Peyer's patch (tissue), 4 donors: ENCODE results near the gene TOP1. TPM values are rescaled to one million over a fixed set of nuclear protein-coding genes. Genes with fewer than 3 reads are reported as not detected.

Source experiments
- DNase-seq, 3 donors: peaks; one replicate each; pipeline ENCODE4 v3.0.0-alpha.2; 2017 to 2019
- H3K27ac ChIP-seq, 4 donors: fragments of 200-600 bp; sonication (generic); one replicate each; pipeline ENCODE4 v1.5.1; 2016 to 2019
- H3K27me3 ChIP-seq, 2 donors: fragments of 200-600 bp; sonication (generic); one replicate each; pipeline ENCODE4 v1.5.1; 2019
- H3K36me3 ChIP-seq, 3 donors: fragments of 200-600 bp; sonication (generic); one replicate each; pipeline ENCODE4 v1.5.1; 2016 to 2019
- H3K4me1 ChIP-seq, 4 donors: fragments of 200-600 bp; sonication (generic); one replicate each; pipeline ENCODE4 v1.5.1; 2016 to 2019
- H3K4me3 ChIP-seq, 4 donors: fragments of 200-600 bp; sonication (generic); 1 replicate in 3 of 4; 2 replicates in 1 of 4; pipeline ENCODE4 v1.5.1; 2016 to 2019; ENCODE audit warnings: mild to moderate bottlenecking in 1 of 4
- H3K9me3 ChIP-seq, 4 donors: fragments of 200-600 bp; sonication (generic); one replicate each; pipeline ENCODE4 v1.5.1; 2016 to 2019; ENCODE audit warnings: mild to moderate bottlenecking in 1 of 4
- POLR2A ChIP-seq, 2 donors: fragments of 450-650 bp; IDR thresholded peaks; one replicate each; pipeline ENCODE4 v1.5.1; 2017; ENCODE audit warnings: antibody characterized with exemption in 2 of 2, mild to moderate bottlenecking in 2 of 2, moderate library complexity in 2 of 2
- total RNA-seq, 4 donors: library from RNA; depleted of rRNA; stranded (reverse); fragments of >200 nt; gene quantifications; one replicate each; pipeline ENCODE4 v1.1.0, GENCODE V29; 2016
- TF ChIP-seq, protein P1 (sequence below), 6 experiments: fragments of 450-650 bp in 4 of 6; fragments of 200-600 bp in 2 of 6; sonication (generic) in 1 of 6; IDR thresholded peaks; one replicate each; pipeline ENCODE4 v1.5.1; 2017 to 2019; ENCODE audit warnings: antibody characterized with exemption in 6 of 6, mild to moderate bottlenecking in 3 of 6, moderate library complexity in 1 of 6

Gene TOP1
- total RNA-seq, 4 donors from 2014 or later = 34.4 to 72.6 (median 39.8) TPM

DNA sequence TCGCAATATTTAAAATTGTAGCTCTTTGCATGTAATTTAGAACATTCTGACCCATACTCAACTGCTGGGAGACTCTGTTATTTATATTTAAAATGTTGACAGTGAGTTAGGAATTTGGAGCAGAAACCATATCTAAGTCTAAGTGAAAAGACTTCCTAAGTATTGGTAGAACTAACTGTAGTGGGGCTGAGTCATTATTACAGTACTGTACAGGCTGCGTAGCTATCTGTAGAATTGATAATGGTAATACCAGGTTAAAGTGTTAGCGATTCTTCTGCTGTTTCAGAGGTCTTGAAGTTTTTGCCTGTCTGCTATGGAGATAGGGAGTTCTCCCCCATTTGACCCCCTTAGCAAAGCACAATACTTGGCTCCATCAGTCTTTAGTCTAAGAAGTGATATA is 3.6 kb downstream of the TOP1 start:
- Histone ChIP-seq H3K4me1 (peaks cover 0 to 55% (median 4%) of the 10 kb centered on the region in 4 donors), H3K27me3 (no peaks in the 10 kb centered on the region), H3K4me3 (peak overlapping the region in 1 of 4 donors; percentile 91), H3K9me3 (no peaks in the 10 kb centered on the region), H3K36me3 (no peaks in the 10 kb centered on the region), H3K27ac (no peak overlapping the region)
- no peak for TF ChIP-seq POLR2A (IDR thresholded peaks at IDR 0.05)
- TF ChIP-seq, protein P1, sequence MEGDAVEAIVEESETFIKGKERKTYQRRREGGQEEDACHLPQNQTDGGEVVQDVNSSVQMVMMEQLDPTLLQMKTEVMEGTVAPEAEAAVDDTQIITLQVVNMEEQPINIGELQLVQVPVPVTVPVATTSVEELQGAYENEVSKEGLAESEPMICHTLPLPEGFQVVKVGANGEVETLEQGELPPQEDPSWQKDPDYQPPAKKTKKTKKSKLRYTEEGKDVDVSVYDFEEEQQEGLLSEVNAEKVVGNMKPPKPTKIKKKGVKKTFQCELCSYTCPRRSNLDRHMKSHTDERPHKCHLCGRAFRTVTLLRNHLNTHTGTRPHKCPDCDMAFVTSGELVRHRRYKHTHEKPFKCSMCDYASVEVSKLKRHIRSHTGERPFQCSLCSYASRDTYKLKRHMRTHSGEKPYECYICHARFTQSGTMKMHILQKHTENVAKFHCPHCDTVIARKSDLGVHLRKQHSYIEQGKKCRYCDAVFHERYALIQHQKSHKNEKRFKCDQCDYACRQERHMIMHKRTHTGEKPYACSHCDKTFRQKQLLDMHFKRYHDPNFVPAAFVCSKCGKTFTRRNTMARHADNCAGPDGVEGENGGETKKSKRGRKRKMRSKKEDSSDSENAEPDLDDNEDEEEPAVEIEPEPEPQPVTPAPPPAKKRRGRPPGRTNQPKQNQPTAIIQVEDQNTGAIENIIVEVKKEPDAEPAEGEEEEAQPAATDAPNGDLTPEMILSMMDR (IDR thresholded peaks at IDR 0.05) = no peak
- no peak for DNase-seq

DNA sequence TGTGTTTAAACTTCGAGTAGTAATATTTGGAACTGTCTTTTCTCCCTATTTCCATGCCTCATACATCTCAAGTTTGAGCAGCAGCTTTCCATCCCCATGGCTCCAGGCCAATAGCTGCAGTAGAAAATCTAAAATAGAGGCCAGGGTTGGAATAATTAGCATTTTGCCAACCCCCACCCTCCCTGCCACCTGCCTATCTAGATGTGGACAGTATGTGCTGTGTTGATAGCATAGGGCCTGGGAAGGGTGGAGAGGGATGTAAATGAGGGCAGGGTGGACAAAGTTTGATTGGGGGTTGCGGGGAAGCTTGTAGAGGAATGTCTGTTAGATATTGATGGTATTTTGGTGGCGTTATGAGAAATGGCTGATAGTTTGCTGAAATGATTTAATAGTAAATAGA is 5.6 kb downstream of the TOP1 start:
- no peak overlapping the region for H3K27ac ChIP-seq
- H3K9me3 ChIP-seq = no peaks in the 10 kb centered on the region
- no peaks in the 10 kb centered on the region for H3K36me3 ChIP-seq
- H3K27me3 ChIP-seq = no peaks in the 10 kb centered on the region
- TF ChIP-seq, protein P1 (IDR thresholded peaks at IDR 0.05) = no peak
- TF ChIP-seq POLR2A (IDR thresholded peaks at IDR 0.05) = no peak
- H3K4me1 ChIP-seq = peaks cover 0 to 60% (median 3%) of the 10 kb centered on the region in 4 donors
- DNase-seq = no peak
- H3K4me3 ChIP-seq = no peak overlapping the region

DNA sequence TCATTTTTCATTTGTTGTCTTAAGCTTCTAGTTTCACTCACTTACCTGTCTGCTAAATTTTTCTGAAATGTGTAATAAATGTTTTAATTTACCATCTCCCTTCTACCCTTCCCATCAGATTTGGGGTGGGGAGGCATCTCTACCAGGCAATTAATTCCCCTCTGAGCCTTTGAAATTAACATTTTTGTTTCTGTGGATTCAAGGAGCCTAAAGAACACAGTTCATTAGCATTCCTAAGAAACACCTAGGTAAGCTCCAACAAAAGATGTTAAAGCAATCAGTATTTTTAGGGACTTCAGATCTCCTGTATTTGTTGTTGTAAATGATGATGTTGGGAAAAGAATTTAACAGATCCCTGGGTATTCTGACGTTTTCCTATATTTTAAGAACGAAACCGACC is 6.6 kb downstream of the TOP1 start:
- Histone ChIP-seq H3K4me1 (peaks cover 0 to 66% (median 3%) of the 10 kb centered on the region in 4 donors), H3K36me3 (no peaks in the 10 kb centered on the region)

DNA sequence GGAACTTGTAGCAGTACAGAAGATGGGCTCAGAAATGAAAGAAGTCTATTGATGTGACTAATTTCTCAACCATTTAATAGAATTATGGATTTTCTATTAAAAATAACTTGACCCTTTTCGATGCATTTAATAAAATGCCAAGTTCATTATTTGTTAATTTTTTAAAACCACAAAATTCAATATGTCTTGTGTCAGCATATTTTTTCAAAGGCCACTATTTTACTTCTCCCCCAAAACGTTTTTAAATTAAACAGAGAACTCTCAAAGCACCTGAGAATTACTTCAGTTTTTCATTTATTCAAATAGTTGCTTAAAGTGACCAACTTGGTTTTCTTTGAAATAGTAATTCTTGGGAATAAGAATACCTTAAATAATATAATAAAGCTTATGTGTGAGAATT is 8.6 kb downstream of the TOP1 start:
- TF ChIP-seq, protein P1 (IDR thresholded peaks at IDR 0.05) = no peak
- no peak for TF ChIP-seq POLR2A (IDR thresholded peaks at IDR 0.05)
- DNase-seq = no peak
- no peaks in the 10 kb centered on the region for H3K9me3 ChIP-seq
- H3K36me3 ChIP-seq = no peaks in the 10 kb centered on the region
- peaks cover 0 to 50% (median 0%) of the 10 kb centered on the region in 4 donors for H3K4me1 ChIP-seq
- no peaks in the 10 kb centered on the region for H3K27me3 ChIP-seq
- H3K27ac ChIP-seq = no peak overlapping the region
- no peak overlapping the region for H3K4me3 ChIP-seq

More for the DNA sequence above, 6.6 kb downstream of the TOP1 start:
- Histone ChIP-seq H3K27ac (no peak overlapping the region), H3K27me3 (no peaks in the 10 kb centered on the region), H3K4me3 (no peak overlapping the region), H3K9me3 (no peaks in the 10 kb centered on the region)
- TF ChIP-seq, protein P1 (IDR thresholded peaks at IDR 0.05) = no peak
- no peak for TF ChIP-seq POLR2A (IDR thresholded peaks at IDR 0.05)
- no peak for DNase-seq

DNA sequence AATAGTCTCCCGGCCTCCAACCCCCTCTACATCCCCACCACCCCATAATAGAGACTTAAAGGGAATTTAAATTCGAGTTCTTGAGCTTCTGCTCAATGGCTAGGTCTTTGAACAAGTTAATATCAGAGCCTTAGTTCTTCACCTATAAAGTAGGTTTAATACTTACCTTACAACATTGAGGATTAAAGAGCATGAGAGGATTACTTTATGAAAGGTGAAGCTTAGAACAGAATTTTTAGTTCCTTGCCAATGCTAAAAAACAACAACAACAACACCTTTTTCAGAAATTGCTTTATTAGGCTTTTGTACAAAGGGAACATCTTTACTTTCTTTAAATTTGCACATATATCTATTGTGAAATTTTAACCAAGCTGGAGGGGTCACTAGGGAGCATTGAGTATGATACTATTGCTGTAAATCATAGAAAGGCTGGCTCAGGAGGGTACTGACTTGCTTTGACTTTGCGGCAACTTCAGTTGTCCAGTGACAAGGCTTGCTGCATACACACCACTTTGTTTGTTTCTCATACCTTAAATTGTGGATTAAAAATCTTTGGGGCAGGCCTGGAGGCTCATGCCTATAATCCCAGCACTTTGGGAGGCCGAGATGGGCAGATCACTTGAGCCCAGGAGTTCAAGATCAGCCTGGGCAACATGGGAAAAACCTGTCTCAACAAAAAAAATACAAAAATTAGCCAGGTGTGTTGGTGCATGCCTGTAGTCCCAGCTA is 9.7 kb downstream of the TOP1 start:
- H3K4me1 ChIP-seq = peaks cover 0 to 41% (median 0%) of the 10 kb centered on the region in 4 donors
- TF ChIP-seq, protein P1 (IDR thresholded peaks at IDR 0.05) = no peak
- TF ChIP-seq POLR2A (IDR thresholded peaks at IDR 0.05) = no peak
- peak overlapping the region in 2 of 4 donors; percentile 65 to 71 for H3K27ac ChIP-seq
- H3K36me3 ChIP-seq = no peaks in the 10 kb centered on the region
- no peak for DNase-seq
- H3K27me3 ChIP-seq = no peaks in the 10 kb centered on the region
- H3K4me3 ChIP-seq = no peak overlapping the region
- no peaks in the 10 kb centered on the region for H3K9me3 ChIP-seq
